ENCODE data around the gene GABRB1. TPM values are rescaled to one million over a fixed set of nuclear protein-coding genes. Genes with fewer than 3 reads are reported as not detected.

GABRB1 gene
- total RNA-seq, 1 experiment from 2014 or later: not detected

- RAD21 ChIA-PET (ENCODE audit: low non-redundant PET in 1 of 2, low total read pairs in 2 of 2, uncharacterized antibody in 2 of 2, unreplicated experiment in 2 of 2): no interaction called here
- CTCF ChIA-PET: no interaction called here
- Histone ChIP-seq H3K79me2 (ENCODE audit: insufficient read depth, low read length) (no peaks in the 10 kb centered on the region), H3K4me1 (ENCODE audit: control insufficient read depth in 1 of 2, insufficient read depth in 2 of 2, low read length in 2 of 2) (no peaks in the 10 kb centered on the region), H3K9me2 (ENCODE audit: insufficient read depth) (no peaks in the 10 kb centered on the region), H3K9ac (ENCODE audit: low read length) (no peak overlapping the region), H3K27ac (ENCODE audit: low read depth, low read length) (no peak overlapping the region), H3K4me2 (ENCODE audit: low read length) (no peak overlapping the region), H3K9me3 (ENCODE audit: control insufficient read depth in 1 of 2, insufficient read depth in 1 of 2, low read depth in 1 of 2, low read length in 2 of 2) (no peaks in the 10 kb centered on the region), H4K20me1 (ENCODE audit: insufficient read depth) (no peaks in the 10 kb centered on the region), H3K36me3 (ENCODE audit: control insufficient read depth in 1 of 2, insufficient read depth in 2 of 2, low read length in 2 of 2) (no peaks in the 10 kb centered on the region), H2AFZ (ENCODE audit: low read depth, low read length, poor library complexity, severe bottlenecking) (no peak overlapping the region), H3K27me3 (ENCODE audit: insufficient read depth, low read length) (0 out of 2 replicates have a peak, but pooled peaks cover 19% of the 10 kb centered on the region), H3K4me3 (replicated peaks in 1 of 2; ENCODE audit: low read depth in 1 of 2, low read length in 2 of 2) (no peak overlapping the region)
- POLR2A ChIA-PET: no interaction called here
- no TSS peak for BruUV-seq (replicated peaks)
- DNase-seq (ENCODE audit: low read depth, low spot score) (no peak), ATAC-seq (no peak)
- TF ChIP-seq ATF3 (IDR thresholded peaks at IDR 0.05) (no peak), CTCF (IDR thresholded peaks at IDR 0.05 in 2 of 3, conservative IDR thresholded peaks at IDR 0.05 in 1 of 3; ENCODE audit: borderline replicate concordance in 1 of 3, insufficient read depth in 1 of 3, low read depth in 2 of 3, low read length in 2 of 3) (no peak), CBX3 (IDR thresholded peaks at IDR 0.05; ENCODE audit: low read depth) (no peak), ZFX (IDR thresholded peaks at IDR 0.05) (no peak), EZH2phosphoT487 (IDR thresholded peaks at IDR 0.05; ENCODE audit: borderline replicate concordance) (no peak), MAX (IDR thresholded peaks at IDR 0.05) (no peak), EZH2 (IDR thresholded peaks at IDR 0.05) (no peak), EGR1 (IDR thresholded peaks at IDR 0.05; ENCODE audit: low read depth) (no peak), ZNF274 (IDR thresholded peaks at IDR 0.05; ENCODE audit: low read depth, low read length) (no peak), SRF (IDR thresholded peaks at IDR 0.05; ENCODE audit: low read depth) (no peak), CEBPB (IDR thresholded peaks at IDR 0.05; ENCODE audit: low read depth) (no peak), REST (IDR thresholded peaks at IDR 0.05; ENCODE audit: low read depth) (no peak), ELF1 (IDR thresholded peaks at IDR 0.05; ENCODE audit: borderline replicate concordance, low read depth) (no peak), FOSL1 (IDR thresholded peaks at IDR 0.05; ENCODE audit: low read depth) (no peak), ZBTB33 (IDR thresholded peaks at IDR 0.05; ENCODE audit: extremely low read depth, insufficient replicate concordance, low read length) (no peak)
- intact Hi-C loops (cut with micrococcal nuclease): no loop called here
Observed at GRCh38 chr4:47224361-47224760, 193.0 kb downstream of the GABRB1 start.

All from HCT116 (cell line).